Lower leg skin (tissue), 4 donors: ENCODE results near the gene CCDC150. TPM values are rescaled to one million over a fixed set of nuclear protein-coding genes. Genes with fewer than 3 reads are reported as not detected.

Source experiments
- DNase-seq, 2 donors: peaks; one replicate each; pipeline ENCODE4 v3.0.0-alpha.2; 2019; ENCODE audit warnings: low spot score in 2 of 2
- H3K4me3 ChIP-seq: fragments of 200-600 bp; sonication (generic); 2 replicates; pipeline ENCODE4 v1.5.1; 2017; ENCODE audit warnings: mild to moderate bottlenecking, low read depth; ENCODE audit not compliant: poor library complexity, severe bottlenecking
- CTCF ChIP-seq, 3 donors: fragments of 450-650 bp; IDR thresholded peaks; one replicate each; pipeline ENCODE4 v1.5.1; 2016; ENCODE audit warnings: antibody characterized with exemption in 3 of 3, mild to moderate bottlenecking in 3 of 3, moderate library complexity in 2 of 3
- POLR2A ChIP-seq, 2 donors: fragments of 450-650 bp; IDR thresholded peaks; one replicate each; pipeline ENCODE4 v1.6.1; 2016 to 2017; ENCODE audit warnings: antibody characterized with exemption in 2 of 2, mild to moderate bottlenecking in 1 of 2, moderate library complexity in 1 of 2
- WGBS, 2 donors: methylation state at CpG; one replicate each; pipeline ENCODE4 v1.1.5; 2018; 5-methylcytosine and 5-hydroxymethylcytosine counted together
- intact Hi-C: fragments of 100-400 bp; cut with DNase I; formaldehyde crosslinking; loops from one replicate; pipeline ENCODE4 v1.15.0; 2023; ENCODE audit warnings: low total_unique reads
- total RNA-seq, 4 donors: library from RNA; depleted of rRNA; stranded (reverse); fragments of >200 nt; gene quantifications; one replicate each; pipeline ENCODE4 v1.1.0, GENCODE V29; 2016

The CCDC150 gene
- total RNA-seq, 4 donors from 2014 or later = 0.22 to 3.4 (median 1.3) TPM

GRCh38 chr2:196638765-196639164 lies 750 bp upstream of the CCDC150 start:
- DNase-seq = no peak
- intact Hi-C loops = no loop called here
- no peak for TF ChIP-seq POLR2A (IDR thresholded peaks at IDR 0.05)
- no peak for TF ChIP-seq CTCF (IDR thresholded peaks at IDR 0.05)

GRCh38 chr2:196640031-196640548 lies 575 bp downstream of the CCDC150 start:
- intact Hi-C loops = no loop called here
- H3K4me3 ChIP-seq = no peak overlapping the region
- DNase-seq = no peak
- WGBS, 2 donors = 11 to 13% methylated on average over 12 of the region's 12 CpGs
- TF ChIP-seq POLR2A (IDR thresholded peaks at IDR 0.05) (no peak), CTCF (IDR thresholded peaks at IDR 0.05) (no peak)

More at GRCh38 chr2:196638765-196639164, 750 bp upstream of the CCDC150 start:
- 93 to 96% methylated on average over 19 of the region's 19 CpGs for WGBS, 2 donors
- no peak overlapping the region for H3K4me3 ChIP-seq

- no peak overlapping the region for H3K4me3 ChIP-seq
- DNase-seq = no peak
- intact Hi-C loops = no loop called here
- TF ChIP-seq CTCF (IDR thresholded peaks at IDR 0.05) (no peak), POLR2A (IDR thresholded peaks at IDR 0.05) (no peak)
- WGBS, 2 donors = 97 to 98% methylated on average over 4 of the region's 4 CpGs
These were observed 9.7 kb downstream of the CCDC150 start for GRCh38 chr2:196649202-196649601.

- no peak overlapping the region for H3K4me3 ChIP-seq
- no peak for TF ChIP-seq POLR2A (IDR thresholded peaks at IDR 0.05)
- TF ChIP-seq CTCF (IDR thresholded peaks at IDR 0.05) = no peak
- 73 to 75% methylated on average over 4 of the region's 4 CpGs for WGBS, 2 donors
- no peak for DNase-seq
- intact Hi-C loops = no loop called here
These were observed 12.0 kb downstream of the CCDC150 start for GRCh38 chr2:196651387-196652094.

- TF ChIP-seq CTCF (IDR thresholded peaks at IDR 0.05) = no peak
- no peak for TF ChIP-seq POLR2A (IDR thresholded peaks at IDR 0.05)
- WGBS, 2 donors = 100% methylated on average over 1 of the region's 1 CpG
- no peak overlapping the region for H3K4me3 ChIP-seq
- intact Hi-C loops = no loop called here
- no peak for DNase-seq
These were observed 13.4 kb downstream of the CCDC150 start for GRCh38 chr2:196652869-196653268.
